Small intestine (tissue), 7 donors: ENCODE results near the gene HCLS1. TPM values are rescaled to one million over a fixed set of nuclear protein-coding genes. Genes with fewer than 3 reads are reported as not detected.
A peak's percentile ranks its signal among the peaks of the same experiment; 100 is the strongest.

Experiments
- DNase-seq, 2 donors: peaks; one replicate each; pipeline versions ENCODE4 v3.0.0 to v3.0.0-alpha.2; 2013
- FAIRE-seq: peaks from 2 replicates; lab custom pipeline; 2012; peaks lifted over from hg19 to GRCh38; lab: Jason Lieb, UNC
- H3K27ac ChIP-seq, 3 donors: one replicate each; pipeline ENCODE4 v1.5.1; 2013; ENCODE audit warnings: low read length in 2 of 3, mild to moderate bottlenecking in 2 of 3, control low read depth in 1 of 3, inconsistent platforms in 1 of 3, low read depth in 1 of 3, moderate library complexity in 1 of 3
- H3K27me3 ChIP-seq, 3 donors: one replicate each; pipeline ENCODE4 v1.6.1; 2013; ENCODE audit warnings: low read length in 3 of 3, inconsistent platforms in 1 of 3; ENCODE audit not compliant: control insufficient read depth in 3 of 3, insufficient read depth in 3 of 3
- H3K36me3 ChIP-seq, 3 donors: one replicate each; pipeline ENCODE4 v1.6.1; 2013; ENCODE audit warnings: low read length in 3 of 3, inconsistent platforms in 1 of 3, low read depth in 1 of 3, mild to moderate bottlenecking in 1 of 3, moderate library complexity in 1 of 3; ENCODE audit not compliant: control insufficient read depth in 3 of 3, insufficient read depth in 2 of 3
- H3K4me1 ChIP-seq, 3 donors: one replicate each; pipeline ENCODE4 v1.6.1; 2013; ENCODE audit warnings: low read length in 2 of 3, inconsistent platforms in 1 of 3, low read depth in 1 of 3, mild to moderate bottlenecking in 1 of 3, moderate library complexity in 1 of 3; ENCODE audit not compliant: control insufficient read depth in 3 of 3, insufficient read depth in 2 of 3
- H3K4me3 ChIP-seq, 3 donors: one replicate each; pipeline ENCODE4 v1.5.1; 2013; ENCODE audit warnings: low read length in 3 of 3, control low read depth in 1 of 3, inconsistent platforms in 1 of 3, low read depth in 1 of 3, mild to moderate bottlenecking in 1 of 3, moderate library complexity in 1 of 3
- H3K9me3 ChIP-seq, 2 donors: one replicate each; pipeline ENCODE4 v1.6.1; 2013; ENCODE audit warnings: low read depth in 1 of 2, low read length in 1 of 2; ENCODE audit not compliant: control insufficient read depth in 2 of 2, insufficient read depth in 1 of 2
- WGBS, 3 donors: extraction: QIAGEN DNeasy Blood & Tissue Kit; methylation state at CpG; one replicate each; pipeline ENCODE4 v1.1.7; 2013; 5-methylcytosine and 5-hydroxymethylcytosine counted together
- polyA plus RNA-seq, 4 donors: library from polyadenylated mRNA; stranded (reverse) in 3 of 4; unstranded in 1 of 4; fragments of 200-250 nt in 3 of 4; fragments of 120-200 nt in 1 of 4; gene quantifications; one replicate each; pipeline versions ENCODE4 v1.2.1 to v1.2.3, GENCODE V29; 2013
- donor health status: healthy with polysubstance abuse.
- donor health status: control.
- donor health status: control.
- donor health status: Bipolar disorder and iron deficiency.
- donor health status: healthy.

HCLS1 gene
- polyA plus RNA-seq, 4 donors = 8.5 to 31.3 (median 22.3) TPM

GRCh38 chr3:121665488-121665887 lies 4.8 kb upstream of the HCLS1 start:
- Histone ChIP-seq H3K9me3 (no peaks in the 10 kb centered on the region), H3K27ac (no peak overlapping the region), H3K4me1 (no peaks in the 10 kb centered on the region), H3K4me3 (no peak overlapping the region), H3K36me3 (peaks cover 17 to 38% (median 31%) of the 10 kb centered on the region in 3 donors), H3K27me3 (no peaks in the 10 kb centered on the region)
- DNase-seq = no peak
- WGBS, 3 donors = 61 to 67% (median 61%) methylated on average over 2 of the region's 2 CpGs
- FAIRE-seq = no peak

- WGBS, 3 donors = 47 to 85% (median 62%) methylated on average over 2 of the region's 2 CpGs
- no peaks in the 10 kb centered on the region for H3K4me1 ChIP-seq
- H3K27ac ChIP-seq = no peak overlapping the region
- no peak overlapping the region for H3K4me3 ChIP-seq
- DNase-seq = no peak
- no peaks in the 10 kb centered on the region for H3K9me3 ChIP-seq
- FAIRE-seq = no peak
- no peaks in the 10 kb centered on the region for H3K27me3 ChIP-seq
- H3K36me3 ChIP-seq = peaks cover 17 to 34% (median 28%) of the 10 kb centered on the region in 3 donors
Measured at GRCh38 chr3:121663171-121663847, 2.6 kb upstream of the HCLS1 start.

GRCh38 chr3:121662742-121663141 lies 2.0 kb upstream of the HCLS1 start:
- H3K4me3 ChIP-seq = no peak overlapping the region
- peaks cover 17 to 32% (median 24%) of the 10 kb centered on the region in 3 donors for H3K36me3 ChIP-seq
- H3K9me3 ChIP-seq = no peaks in the 10 kb centered on the region
- H3K4me1 ChIP-seq = no peaks in the 10 kb centered on the region
- DNase-seq (no peak), FAIRE-seq (no peak)
- no peaks in the 10 kb centered on the region for H3K27me3 ChIP-seq
- no peak overlapping the region for H3K27ac ChIP-seq

- Histone ChIP-seq H3K36me3 (peaks cover 14 to 23% (median 20%) of the 10 kb centered on the region in 3 donors), H3K4me3 (no peak overlapping the region), H3K27me3 (no peaks in the 10 kb centered on the region), H3K4me1 (no peaks in the 10 kb centered on the region), H3K27ac (peak overlapping the region in 1 of 3 donors; percentile 92), H3K9me3 (no peaks in the 10 kb centered on the region)
- FAIRE-seq (no peak), DNase-seq (no peak)
- 89 to 96% (median 89%) methylated on average over 6 of the region's 6 CpGs for WGBS, 3 donors
Measured at GRCh38 chr3:121661376-121661775, 673 bp upstream of the HCLS1 start.

- H3K27me3 ChIP-seq = no peaks in the 10 kb centered on the region
- DNase-seq (no peak), FAIRE-seq (no peak)
- H3K9me3 ChIP-seq = no peaks in the 10 kb centered on the region
- no peak overlapping the region for H3K4me3 ChIP-seq
- H3K4me1 ChIP-seq = peaks cover 0 to 3% (median 0%) of the 10 kb centered on the region in 3 donors
- WGBS, 3 donors = 88 to 92% (median 89%) methylated on average over 3 of the region's 3 CpGs
- H3K36me3 ChIP-seq = peaks cover 9 to 12% (median 9%) of the 10 kb centered on the region in 3 donors
- H3K27ac ChIP-seq = peak overlapping the region in 2 of 3 donors; percentile 74 to 92
Measured at GRCh38 chr3:121659586-121659985, 1.1 kb downstream of the HCLS1 start.

GRCh38 chr3:121658716-121659435 lies 1.8 kb downstream of the HCLS1 start:
- H3K36me3 ChIP-seq = peaks cover 3 to 7% (median 4%) of the 10 kb centered on the region in 3 donors
- H3K27me3 ChIP-seq = no peaks in the 10 kb centered on the region
- no peak for FAIRE-seq
- no peak for DNase-seq
- H3K27ac ChIP-seq = peak overlapping the region in 1 of 3 donors; percentile 18
- 81 to 93% (median 90%) methylated on average over 6 of the region's 6 CpGs for WGBS, 3 donors
- H3K9me3 ChIP-seq = no peaks in the 10 kb centered on the region
- H3K4me3 ChIP-seq = no peak overlapping the region
- H3K4me1 ChIP-seq = peaks cover 0 to 3% (median 0%) of the 10 kb centered on the region in 3 donors

- no peak overlapping the region for H3K27ac ChIP-seq
- H3K4me3 ChIP-seq = no peak overlapping the region
- no peak for FAIRE-seq
- DNase-seq = peak in 1 of 2 donors; percentile 14
- H3K27me3 ChIP-seq = no peaks in the 10 kb centered on the region
- H3K36me3 ChIP-seq = peaks cover 0 to 3% (median 0%) of the 10 kb centered on the region in 3 donors
- no peaks in the 10 kb centered on the region for H3K9me3 ChIP-seq
- peaks cover 0 to 3% (median 0%) of the 10 kb centered on the region in 3 donors for H3K4me1 ChIP-seq
- 69 to 78% (median 73%) methylated on average over 6 of the region's 6 CpGs for WGBS, 3 donors
Measured at GRCh38 chr3:121654493-121655385, 6.0 kb downstream of the HCLS1 start.

GRCh38 chr3:121651684-121652083 lies 9.0 kb downstream of the HCLS1 start:
- H3K4me1 ChIP-seq = peaks cover 0 to 3% (median 0%) of the 10 kb centered on the region in 3 donors
- no peaks in the 10 kb centered on the region for H3K36me3 ChIP-seq
- DNase-seq (peak in 1 of 2 donors; percentile 31), FAIRE-seq (no peak)
- no peaks in the 10 kb centered on the region for H3K27me3 ChIP-seq
- H3K27ac ChIP-seq = no peak overlapping the region
- no peaks in the 10 kb centered on the region for H3K9me3 ChIP-seq
- H3K4me3 ChIP-seq = no peak overlapping the region
